Gastroesophageal sphincter (tissue), 4 donors: ENCODE data around the gene OR2B3. TPM values are rescaled to one million over a fixed set of nuclear protein-coding genes. Genes with fewer than 3 reads are reported as not detected.

Experiments used
- ATAC-seq: fragments of 150-250 bp; one replicate; pipeline ENCODE4 v1.9.1; 2016; ENCODE audit warnings: mild to moderate bottlenecking, moderate library complexity
- H3K27ac ChIP-seq, 4 donors: fragments of 200-600 bp; sonication (generic) in 3 of 4; 1 replicate in 3 of 4; 2 replicates in 1 of 4; pipeline ENCODE4 v1.5.1; 2016 to 2019
- H3K27me3 ChIP-seq: fragments of 200-600 bp; sonication (generic); one replicate; pipeline ENCODE4 v1.5.1; 2019
- H3K36me3 ChIP-seq, 2 donors: fragments of 200-600 bp; sonication (generic); one replicate each; pipeline ENCODE4 v1.5.1; 2019; ENCODE audit warnings: control low read depth in 1 of 2
- H3K4me1 ChIP-seq, 3 donors: fragments of 200-600 bp; sonication (generic); 1 replicate in 2 of 3; 2 replicates in 1 of 3; pipeline ENCODE4 v1.5.1; 2016 to 2019; ENCODE audit warnings: control low read depth in 2 of 3
- H3K4me3 ChIP-seq, 2 donors: fragments of 200-600 bp; sonication (generic); one replicate each; pipeline ENCODE4 v1.5.1; 2019; ENCODE audit warnings: mild to moderate bottlenecking in 1 of 2, moderate library complexity in 1 of 2
- H3K9me3 ChIP-seq, 3 donors: fragments of 200-600 bp; sonication (generic); one replicate each; pipeline ENCODE4 v1.5.1; 2017 to 2019; ENCODE audit warnings: control low read depth in 2 of 3
- EP300 ChIP-seq: sonication (generic); formaldehyde crosslinking; IDR thresholded peaks from one replicate; pipeline ENCODE4 v1.6.1; 2017; ENCODE audit warnings: antibody characterized with exemption, mild to moderate bottlenecking
- POLR2A ChIP-seq, 2 donors: fragments of 450-650 bp; IDR thresholded peaks; one replicate each; pipeline ENCODE4 v1.6.1; 2017; ENCODE audit warnings: antibody characterized with exemption in 2 of 2, mild to moderate bottlenecking in 2 of 2, moderate library complexity in 1 of 2
- POLR2AphosphoS5 ChIP-seq: sonication (generic); formaldehyde crosslinking; IDR thresholded peaks from one replicate; pipeline ENCODE4 v1.6.1; 2017; ENCODE audit warnings: antibody characterized with exemption
- WGBS, 2 donors: methylation state at CpG; one replicate each; pipeline ENCODE4 v1.1.5; 2018; ENCODE audit warnings: low coverage in 1 of 2; 5-methylcytosine and 5-hydroxymethylcytosine counted together
- total RNA-seq, 4 donors: library from RNA; depleted of rRNA; stranded (reverse); fragments of >200 nt; gene quantifications; one replicate each; pipeline ENCODE4 v1.1.0, GENCODE V29; 2016
- TF ChIP-seq, protein P1 (sequence below), 4 experiments: fragments of 200-600 bp in 2 of 4; fragments of 450-650 bp in 2 of 4; sonication (generic) in 1 of 4; IDR thresholded peaks; one replicate each; pipeline ENCODE4 v1.5.1; 2017 to 2019; ENCODE audit warnings: antibody characterized with exemption in 4 of 4, mild to moderate bottlenecking in 2 of 4, moderate library complexity in 2 of 4

Gene OR2B3
- total RNA-seq, 4 donors from 2014 or later: not detected

DNA sequence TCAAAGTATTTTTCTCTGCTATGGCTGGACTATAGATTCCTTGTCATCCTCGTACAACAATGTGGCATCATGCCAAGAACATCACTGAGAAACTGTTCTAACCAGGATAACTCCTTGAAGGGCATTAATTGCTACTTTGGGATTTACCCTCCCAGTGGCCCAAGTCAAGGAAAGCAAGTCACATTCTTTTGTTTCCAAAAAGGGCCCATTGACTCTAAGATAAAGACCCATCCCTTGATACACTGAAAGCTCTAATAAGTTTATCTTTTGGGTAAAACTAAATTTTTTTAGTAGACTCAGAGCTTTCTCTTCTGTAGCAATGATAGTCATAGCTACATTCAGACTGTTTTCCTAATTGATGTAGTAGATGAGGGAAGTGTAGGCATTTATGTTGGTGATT, 20.6 kb upstream of the OR2B3 start, which contains the start of gene OR2J3:
Gene OR2J3, plus strand, starts transcription at position 301 of the 400 bp plus-strand sequence. CDS start 3,833 bp downstream, outside the sequence.
- H3K27ac ChIP-seq: no peak within 1 kb of the TSS
- no peaks in the 10 kb centered on the region for H3K4me1 ChIP-seq
- no peak for ATAC-seq
- TF ChIP-seq EP300: no peak
- TF ChIP-seq POLR2AphosphoS5: no peak
- no peak for TF ChIP-seq POLR2A (IDR thresholded peaks at IDR 0.05)
- TF ChIP-seq, protein P1, sequence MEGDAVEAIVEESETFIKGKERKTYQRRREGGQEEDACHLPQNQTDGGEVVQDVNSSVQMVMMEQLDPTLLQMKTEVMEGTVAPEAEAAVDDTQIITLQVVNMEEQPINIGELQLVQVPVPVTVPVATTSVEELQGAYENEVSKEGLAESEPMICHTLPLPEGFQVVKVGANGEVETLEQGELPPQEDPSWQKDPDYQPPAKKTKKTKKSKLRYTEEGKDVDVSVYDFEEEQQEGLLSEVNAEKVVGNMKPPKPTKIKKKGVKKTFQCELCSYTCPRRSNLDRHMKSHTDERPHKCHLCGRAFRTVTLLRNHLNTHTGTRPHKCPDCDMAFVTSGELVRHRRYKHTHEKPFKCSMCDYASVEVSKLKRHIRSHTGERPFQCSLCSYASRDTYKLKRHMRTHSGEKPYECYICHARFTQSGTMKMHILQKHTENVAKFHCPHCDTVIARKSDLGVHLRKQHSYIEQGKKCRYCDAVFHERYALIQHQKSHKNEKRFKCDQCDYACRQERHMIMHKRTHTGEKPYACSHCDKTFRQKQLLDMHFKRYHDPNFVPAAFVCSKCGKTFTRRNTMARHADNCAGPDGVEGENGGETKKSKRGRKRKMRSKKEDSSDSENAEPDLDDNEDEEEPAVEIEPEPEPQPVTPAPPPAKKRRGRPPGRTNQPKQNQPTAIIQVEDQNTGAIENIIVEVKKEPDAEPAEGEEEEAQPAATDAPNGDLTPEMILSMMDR (IDR thresholded peaks at IDR 0.05): no peak
- H3K4me3 ChIP-seq: no peak within 1 kb of the TSS
- H3K36me3 ChIP-seq: no peaks in the 10 kb centered on the region
- no peaks in the 10 kb centered on the region for H3K9me3 ChIP-seq
- H3K27me3 ChIP-seq: no peaks in the 10 kb centered on the region
- WGBS, 2 donors: 14 to 17% methylated on average over 1 of the region's 1 CpG

DNA sequence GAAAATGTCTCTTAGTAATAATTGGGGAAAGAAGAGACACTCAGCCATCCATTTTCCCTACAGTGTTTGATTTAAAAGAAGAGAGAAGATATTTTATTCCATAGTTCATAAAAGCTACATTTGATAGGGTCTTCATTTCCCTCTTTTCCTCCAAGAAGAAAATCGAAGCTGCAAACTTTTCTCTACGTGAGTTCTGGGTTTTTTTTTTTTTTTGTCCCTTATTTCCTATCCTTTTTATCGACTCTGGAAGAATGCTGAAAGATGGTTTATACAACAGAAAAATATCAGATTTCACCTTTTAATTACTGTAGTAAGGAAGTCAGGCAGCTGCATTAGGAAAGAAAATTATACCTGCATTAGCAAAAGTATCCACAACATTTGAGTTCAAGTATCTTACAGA, 12.1 kb upstream of the OR2B3 start, which contains the start of gene OR2J1:
Gene OR2J1, plus strand, starts transcription at position 301 of the 400 bp plus-strand sequence. CDS start 1,453 bp downstream, outside the sequence.
- no peak for ATAC-seq
- Histone ChIP-seq H3K36me3 (no peaks in the 10 kb centered on the region), H3K27me3 (no peaks in the 10 kb centered on the region), H3K4me1 (no peaks in the 10 kb centered on the region), H3K9me3 (no peaks in the 10 kb centered on the region), H3K27ac (no peak within 1 kb of the TSS), H3K4me3 (no peak within 1 kb of the TSS)
- TF ChIP-seq, protein P1 (IDR thresholded peaks at IDR 0.05): no peak
- TF ChIP-seq POLR2AphosphoS5 (no peak), POLR2A (IDR thresholded peaks at IDR 0.05) (no peak), EP300 (no peak)
- whole genome bisulfite sequencing, 2 donors: 77 to 83% methylated on average over 3 of the region's 3 CpGs

DNA sequence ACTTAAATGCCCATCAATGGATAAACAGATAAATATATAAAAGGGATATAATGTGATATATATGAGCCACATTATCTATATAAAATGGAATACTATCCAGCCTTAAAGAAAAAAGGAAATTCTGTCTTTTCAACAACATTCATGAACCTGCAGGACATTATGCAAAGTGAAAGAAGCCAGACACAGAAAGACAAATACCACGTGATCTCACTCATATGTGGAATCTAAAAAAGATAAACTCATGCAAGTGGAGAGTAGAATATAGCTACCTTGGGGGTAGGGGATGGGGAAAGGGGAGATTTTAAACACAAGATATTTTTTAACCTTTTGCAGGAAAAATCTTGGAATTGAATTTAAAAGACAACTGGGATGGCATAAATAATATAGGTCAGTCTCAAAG, 10.7 kb upstream of the OR2B3 start:
- Histone ChIP-seq H3K27me3 (no peaks in the 10 kb centered on the region), H3K27ac (no peak overlapping the region), H3K9me3 (no peaks in the 10 kb centered on the region), H3K4me3 (no peak overlapping the region), H3K4me1 (no peaks in the 10 kb centered on the region), H3K36me3 (no peaks in the 10 kb centered on the region)
- WGBS, 2 donors: 25 to 60% methylated on average over 1 of the region's 1 CpG
- TF ChIP-seq POLR2AphosphoS5: no peak
- TF ChIP-seq POLR2A (IDR thresholded peaks at IDR 0.05): no peak
- ATAC-seq: no peak

DNA sequence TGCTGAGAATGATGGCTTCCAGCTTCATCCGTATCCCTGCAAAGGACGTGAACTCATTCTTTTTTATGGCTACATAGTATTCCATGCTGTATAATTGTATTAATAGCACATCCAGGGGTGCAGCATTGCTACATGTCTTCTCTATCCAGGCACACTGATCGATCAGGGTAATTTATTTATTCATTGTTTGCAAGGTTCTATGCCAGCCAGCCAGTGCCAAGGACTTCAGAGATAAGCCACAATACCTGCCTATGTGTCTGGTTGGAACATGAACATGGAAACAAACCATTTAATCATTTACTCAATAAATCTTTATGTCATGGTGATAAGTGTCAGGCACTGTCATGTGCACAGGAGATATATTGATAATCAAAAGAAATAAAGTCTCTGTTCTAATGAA, 5.8 kb upstream of the OR2B3 start:
- 74 to 79% methylated on average over 2 of the region's 3 CpGs for WGBS, 2 donors
- no peaks in the 10 kb centered on the region for H3K36me3 ChIP-seq
- H3K4me3 ChIP-seq: no peak overlapping the region
- no peaks in the 10 kb centered on the region for H3K9me3 ChIP-seq
- ATAC-seq: no peak
- TF ChIP-seq, protein P1 (IDR thresholded peaks at IDR 0.05): no peak
- TF ChIP-seq EP300 (no peak), POLR2AphosphoS5 (no peak), POLR2A (IDR thresholded peaks at IDR 0.05) (no peak)
- H3K27me3 ChIP-seq: no peaks in the 10 kb centered on the region
- no peak overlapping the region for H3K27ac ChIP-seq
- no peaks in the 10 kb centered on the region for H3K4me1 ChIP-seq

DNA sequence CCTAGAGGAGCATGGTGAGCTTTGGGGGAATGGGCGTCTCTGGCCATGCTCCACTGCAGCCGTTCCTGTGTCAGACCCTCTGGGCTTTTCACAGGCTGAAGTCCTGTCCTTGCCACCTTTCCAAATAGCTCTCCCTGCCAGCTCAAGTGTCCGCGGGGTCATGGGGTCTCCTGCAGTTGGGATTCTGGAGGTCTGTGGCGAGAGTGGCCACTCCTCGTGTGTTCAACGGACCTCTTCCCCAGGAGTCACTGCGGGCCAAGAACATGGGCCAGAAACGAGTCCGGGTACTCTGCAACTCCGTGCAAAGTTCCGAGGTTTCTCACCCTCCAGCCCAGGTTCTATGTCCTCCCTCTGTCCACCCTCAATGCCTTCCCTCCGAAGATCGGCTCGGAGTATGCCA, 4.7 kb downstream of the OR2B3 start:
- 80 to 90% methylated on average over 1 to 9 of the region's 15 CpGs for WGBS, 2 donors
- TF ChIP-seq POLR2A (IDR thresholded peaks at IDR 0.05) (no peak), POLR2AphosphoS5 (no peak), EP300 (no peak)
- TF ChIP-seq, protein P1 (IDR thresholded peaks at IDR 0.05): no peak
- no peaks in the 10 kb centered on the region for H3K27me3 ChIP-seq
- no peak overlapping the region for H3K4me3 ChIP-seq
- ATAC-seq: no peak
- H3K9me3 ChIP-seq: no peaks in the 10 kb centered on the region
- H3K4me1 ChIP-seq: no peaks in the 10 kb centered on the region
- H3K27ac ChIP-seq: no peak overlapping the region
- H3K36me3 ChIP-seq: no peaks in the 10 kb centered on the region
